Testis (tissue), 3 donors: ENCODE data around the gene GARIN5B. TPM values are rescaled to one million over a fixed set of nuclear protein-coding genes. Genes with fewer than 3 reads are reported as not detected.

Experiments used
- DNase-seq: peaks from one replicate; pipeline ENCODE4 v3.0.0-alpha.2; 2019
- H3K27ac ChIP-seq, 2 donors: fragments of 200-600 bp; sonication (generic); one replicate each; pipeline ENCODE4 v1.5.1; 2019
- H3K27me3 ChIP-seq: fragments of 200-600 bp; sonication (generic); one replicate; pipeline ENCODE4 v1.5.1; 2019
- H3K36me3 ChIP-seq: fragments of 200-600 bp; sonication (generic); one replicate; pipeline ENCODE4 v1.5.1; 2017; ENCODE audit warnings: low read depth; ENCODE audit errors: missing control alignments
- H3K4me1 ChIP-seq: fragments of 200-600 bp; sonication (generic); one replicate; pipeline ENCODE4 v1.5.1; 2019
- H3K4me3 ChIP-seq, 2 donors: fragments of 200-600 bp; sonication (generic); one replicate each; pipeline ENCODE4 v1.5.1; 2017 to 2019
- H3K9me3 ChIP-seq: fragments of 200-600 bp; sonication (generic); one replicate; pipeline ENCODE4 v1.5.1; 2017
- CTCF ChIP-seq, 3 experiments: fragments of 450-650 bp in 2 of 3; fragments of 200-600 bp in 1 of 3; sonication (generic) in 1 of 3; IDR thresholded peaks; one replicate each; pipeline ENCODE4 v1.5.1; 2016 to 2019; ENCODE audit warnings: antibody characterized with exemption in 3 of 3, mild to moderate bottlenecking in 2 of 3, moderate library complexity in 1 of 3
- POLR2A ChIP-seq: fragments of 450-650 bp; IDR thresholded peaks from one replicate; pipeline ENCODE4 v1.6.1; 2017; ENCODE audit warnings: antibody characterized with exemption, mild to moderate bottlenecking, moderate library complexity
- WGBS, 2 donors: methylation state at CpG; one replicate each; pipeline ENCODE4 v1.1.5; 2018; 5-methylcytosine and 5-hydroxymethylcytosine counted together
- intact Hi-C: fragments of 100-400 bp; cut with DNase I; formaldehyde crosslinking; loops from one replicate; pipeline ENCODE4 v1.15.1; 2023; ENCODE audit warnings: low total_unique reads
- polyA plus RNA-seq: library from polyadenylated mRNA; stranded (reverse); fragments of 350-450 nt; fragmentation: Illumina TruSeq; extraction: RNeasy Lipid Tissue Mini Kit (QIAGEN cat#74804); gene quantifications from one replicate; pipeline ENCODE4 v1.2.3, GENCODE V29; 2014; ENCODE audit warnings: low read depth, low replicate concordance; ENCODE audit not compliant: insufficient read depth
- total RNA-seq, 2 donors: library from RNA; depleted of rRNA; stranded (reverse); fragments of >200 nt; gene quantifications; one replicate each; pipeline ENCODE4 v1.2.3, GENCODE V29; 2016

Gene GARIN5B
- total and polyA plus RNA-seq, 3 donors from 2014 or later, result 11.3 to 49.6 (median 28.2) TPM

GRCh38 chr19:55352549-55353145 is 10.4 kb downstream of the GARIN5B start:
- TF ChIP-seq CTCF (IDR thresholded peaks at IDR 0.05) (no peak), POLR2A (no peak)
- H3K27me3 ChIP-seq, result no peaks in the 10 kb centered on the region

GRCh38 chr19:55352040-55352439 is 11.0 kb downstream of the GARIN5B start:
- intact Hi-C loops, result no loop called here
- TF ChIP-seq POLR2A (no peak), CTCF (IDR thresholded peaks at IDR 0.05) (no peak)
- Histone ChIP-seq H3K4me3 (no peak overlapping the region), H3K9me3 (no peaks in the 10 kb centered on the region), H3K4me1 (peaks cover 8% of the 10 kb centered on the region), H3K27ac (no peak overlapping the region), H3K27me3 (no peaks in the 10 kb centered on the region), H3K36me3 (no peaks in the 10 kb centered on the region)
- DNase-seq, result no peak
- 87% methylated on average over 6 of the region's 6 CpGs; no CpG with 5 or more reads in 1 of the 2 donors for WGBS, 2 donors

More at GRCh38 chr19:55352549-55353145, 10.4 kb downstream of the GARIN5B start:
- 54 to 55% methylated on average over 25 of the region's 25 CpGs for WGBS, 2 donors
- Histone ChIP-seq H3K4me1 (peaks cover 8% of the 10 kb centered on the region), H3K4me3 (no peak overlapping the region), H3K36me3 (no peaks in the 10 kb centered on the region), H3K9me3 (no peaks in the 10 kb centered on the region), H3K27ac (no peak overlapping the region)
- intact Hi-C loops, result no loop called here
- DNase-seq, result no peak

- no peak for DNase-seq
- 81 to 89% methylated on average over 10 to 11 of the region's 11 CpGs for WGBS, 2 donors
- TF ChIP-seq CTCF (IDR thresholded peaks at IDR 0.05) (no peak), POLR2A (no peak)
- H3K4me1 ChIP-seq, result peaks cover 8% of the 10 kb centered on the region
- H3K27ac ChIP-seq, result no peak overlapping the region
- intact Hi-C loops, result no loop called here
- no peaks in the 10 kb centered on the region for H3K36me3 ChIP-seq
- H3K9me3 ChIP-seq, result no peaks in the 10 kb centered on the region
- no peak overlapping the region for H3K4me3 ChIP-seq
- no peaks in the 10 kb centered on the region for H3K27me3 ChIP-seq
Measured at GRCh38 chr19:55350620-55351315, 12.3 kb downstream of the GARIN5B start.

GRCh38 chr19:55348317-55349034 is 14.6 kb downstream of the GARIN5B start:
- H3K36me3 ChIP-seq, result no peaks in the 10 kb centered on the region
- intact Hi-C loops, result no loop called here
- no peak overlapping the region for H3K4me3 ChIP-seq
- no peaks in the 10 kb centered on the region for H3K4me1 ChIP-seq
- H3K27ac ChIP-seq, result no peak overlapping the region
- TF ChIP-seq CTCF (IDR thresholded peaks at IDR 0.05) (no peak), POLR2A (no peak)
- H3K27me3 ChIP-seq, result no peaks in the 10 kb centered on the region
- no peak for DNase-seq
- no peaks in the 10 kb centered on the region for H3K9me3 ChIP-seq
- whole genome bisulfite sequencing, 2 donors, result 75 to 82% methylated on average over 13 to 22 of the region's 22 CpGs
